Endothelial cell (in vitro differentiated cells): ENCODE measurements around the gene CDK9. TPM values are rescaled to one million over a fixed set of nuclear protein-coding genes. Genes with fewer than 3 reads are reported as not detected.

ENCODE experiments used
- DNase-seq: peaks from one replicate; pipeline ENCODE4 v3.0.0; 2021; ENCODE audit warnings: low spot score
- H3K27ac Mint-ChIP-seq: one replicate; pipeline ENCODE4 v1.8.0; 2021; ENCODE audit warnings: mixed read lengths, inconsistent platforms; ENCODE audit not compliant: unreplicated experiment
- H3K27me3 Mint-ChIP-seq: one replicate; pipeline ENCODE4 v1.8.0; 2021; ENCODE audit warnings: mild to moderate bottlenecking, moderate library complexity, mixed read lengths, inconsistent platforms; ENCODE audit not compliant: unreplicated experiment
- H3K36me3 Mint-ChIP-seq: one replicate; pipeline ENCODE4 v1.8.0; 2021; ENCODE audit warnings: mild to moderate bottlenecking, low read depth, mixed read lengths, inconsistent platforms; ENCODE audit not compliant: unreplicated experiment
- H3K4me1 Mint-ChIP-seq: one replicate; pipeline ENCODE4 v1.8.0; 2021; ENCODE audit warnings: mild to moderate bottlenecking, mixed read lengths, inconsistent platforms; ENCODE audit not compliant: unreplicated experiment
- H3K4me3 Mint-ChIP-seq: one replicate; pipeline ENCODE4 v1.8.0; 2021; ENCODE audit warnings: mild to moderate bottlenecking, mixed read lengths, inconsistent platforms; ENCODE audit not compliant: unreplicated experiment
- H3K9me3 Mint-ChIP-seq: one replicate; pipeline ENCODE4 v1.8.0; 2021; ENCODE audit warnings: mixed read lengths, inconsistent platforms; ENCODE audit not compliant: unreplicated experiment
- CTCF ChIP-seq: fragments of 200-600 bp; sonication (generic); IDR thresholded peaks from one replicate; pipeline ENCODE4 v1.5.0; 2021; ENCODE audit warnings: antibody characterized with exemption; ENCODE audit not compliant: unreplicated experiment
- total RNA-seq: library from RNA; stranded (reverse); fragmentation: NEBNext Ultra II Directional; extraction: Animal tissue kit (Norgen Biotek cat#: 25700); gene quantifications from one replicate; pipeline ENCODE4 v1.2.1, GENCODE V29; 2021; ENCODE audit not compliant: unreplicated experiment

Gene CDK9
- total RNA-seq, 1 donor from 2014 or later = 188 TPM

GRCh38 chr9:127785023-127785932 is 556 bp upstream of the CDK9 start:
- Mint-ChIP-seq H3K9me3 (no peaks in the 10 kb centered on the region), H3K36me3 (peaks cover 32% of the 10 kb centered on the region), H3K4me3 (peak overlapping the region; percentile 82), H3K27me3 (peaks cover 15% of the 10 kb centered on the region), H3K27ac (peak overlapping the region; percentile 80), H3K4me1 (peaks cover 35% of the 10 kb centered on the region)
- TF ChIP-seq CTCF = peak; percentile 99
- peak; percentile 92 for DNase-seq

GRCh38 chr9:127786773-127787104 is 905 bp downstream of the CDK9 start:
- H3K9me3 Mint-ChIP-seq = no peaks in the 10 kb centered on the region
- TF ChIP-seq CTCF = peak; percentile 52
- H3K36me3 Mint-ChIP-seq = peaks cover 35% of the 10 kb centered on the region
- peak overlapping the region; percentile 89 for H3K27ac Mint-ChIP-seq
- peaks cover 18% of the 10 kb centered on the region for H3K27me3 Mint-ChIP-seq
- DNase-seq = no peak
- H3K4me1 Mint-ChIP-seq = peaks cover 38% of the 10 kb centered on the region
- peak overlapping the region; percentile 97 for H3K4me3 Mint-ChIP-seq

- peaks cover 42% of the 10 kb centered on the region for H3K36me3 Mint-ChIP-seq
- H3K9me3 Mint-ChIP-seq = no peaks in the 10 kb centered on the region
- H3K27ac Mint-ChIP-seq = peak overlapping the region; percentile 30
- DNase-seq = no peak
- peak overlapping the region; percentile 51 for H3K4me3 Mint-ChIP-seq
- no peak for TF ChIP-seq CTCF
- H3K27me3 Mint-ChIP-seq = peaks cover 20% of the 10 kb centered on the region
- H3K4me1 Mint-ChIP-seq = peaks cover 45% of the 10 kb centered on the region
These were observed 2.6 kb downstream of the CDK9 start for GRCh38 chr9:127788337-127789011.

GRCh38 chr9:127789179-127789578 is 3.3 kb downstream of the CDK9 start:
- Mint-ChIP-seq H3K27me3 (peaks cover 20% of the 10 kb centered on the region), H3K9me3 (no peaks in the 10 kb centered on the region), H3K4me3 (peak overlapping the region; percentile 79), H3K27ac (peak overlapping the region; percentile 61), H3K36me3 (peaks cover 42% of the 10 kb centered on the region), H3K4me1 (peaks cover 43% of the 10 kb centered on the region)
- TF ChIP-seq CTCF = no peak
- no peak for DNase-seq
